ENCODE data around the gene NR2F1-AS1.

The NR2F1-AS1 gene

DNA sequence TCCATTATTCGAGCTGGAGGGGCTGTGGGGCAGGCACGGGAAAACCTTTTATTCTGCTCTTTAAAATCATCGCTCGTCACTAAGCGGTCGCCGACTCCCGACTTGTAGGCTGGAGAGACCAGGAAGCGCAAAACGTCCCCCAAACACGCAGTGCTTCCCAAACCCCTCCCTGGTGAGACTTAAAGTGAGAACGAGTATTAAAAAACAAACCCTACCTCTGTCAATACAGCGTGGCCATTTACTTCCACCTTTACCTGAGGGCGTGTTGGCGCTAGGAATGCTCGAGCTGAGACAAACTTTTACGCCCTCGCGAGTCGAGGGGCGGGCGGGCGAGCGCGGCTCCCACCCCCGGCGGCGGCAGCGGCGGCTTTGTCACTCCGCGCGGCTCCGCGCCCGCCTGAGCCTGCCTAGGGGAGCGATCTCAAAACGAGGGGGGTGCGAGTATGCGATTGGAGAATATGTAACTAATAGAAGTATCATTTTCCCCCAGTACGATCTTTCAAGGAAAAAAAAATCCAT, at the start of gene NR2F1-AS1:
Gene NR2F1-AS1 (minus strand): TSS at position 293 of the 519 bp plus-strand sequence.
- no peak for DNase-seq (ENCODE audit: low read depth)

GRCh38 chr5:93626801-93627200, 45.8 kb upstream of the NR2F1-AS1 start:
- no peak for DNase-seq (ENCODE audit: low read depth)

GRCh38 chr5:93623153-93623552, 42.1 kb upstream of the NR2F1-AS1 start:
- DNase-seq (ENCODE audit: low read depth) = no peak

DNA sequence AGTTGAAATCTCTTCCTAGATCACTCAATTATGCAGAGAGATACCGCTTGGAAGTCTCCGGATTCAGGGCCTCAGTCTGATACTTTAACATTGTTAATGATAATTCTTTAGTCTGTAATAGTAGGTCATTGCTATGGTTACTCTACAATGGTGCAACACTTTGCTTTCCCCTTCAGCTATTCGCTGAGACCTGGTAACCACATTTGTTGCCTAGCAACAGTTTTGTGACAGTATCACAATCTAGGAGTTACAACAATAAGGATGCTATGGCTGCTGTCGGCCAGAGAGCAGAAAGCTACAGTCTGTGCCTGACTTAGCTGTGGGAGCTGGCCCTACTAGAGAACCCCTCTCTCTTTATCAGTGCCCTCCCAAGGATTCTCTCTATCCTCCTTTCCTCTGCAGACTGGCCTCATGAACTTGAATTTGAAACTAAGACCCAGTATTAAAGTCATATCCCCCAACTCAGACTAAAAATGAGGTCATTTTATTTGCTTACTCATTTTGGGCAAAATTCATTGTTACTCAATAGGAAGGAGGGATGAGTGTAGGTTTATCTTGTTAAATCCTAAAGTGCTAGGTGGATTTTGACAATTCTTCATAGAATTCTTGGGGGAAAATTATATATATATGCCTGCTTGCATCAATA, 41.3 kb upstream of the NR2F1-AS1 start:
- DNase-seq (ENCODE audit: low read depth) = no peak

DNA sequence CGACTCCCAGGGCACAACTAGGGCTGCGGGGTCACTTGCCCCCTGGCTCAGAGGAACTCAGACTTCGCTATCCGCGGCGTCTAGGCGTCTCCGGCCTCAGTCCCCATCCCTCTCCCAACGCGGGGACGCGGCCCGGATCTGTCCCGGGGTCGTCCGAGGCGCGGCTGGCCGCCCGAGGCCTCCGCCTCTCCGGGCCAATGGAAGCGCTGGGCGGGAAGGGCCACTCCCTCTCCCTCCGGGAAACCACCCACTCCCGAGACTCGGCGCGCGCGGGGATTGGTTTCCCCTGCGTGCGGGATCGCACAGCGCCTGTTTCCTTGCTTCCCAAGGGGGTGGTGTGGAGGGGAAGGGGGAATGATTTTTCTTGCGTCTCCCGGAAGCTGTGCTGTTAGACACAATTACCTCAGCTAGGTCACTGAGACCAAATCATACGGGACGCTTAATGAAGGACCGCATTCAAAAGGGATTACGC, 40.3 kb upstream of the NR2F1-AS1 start:
- DNase-seq (ENCODE audit: low read depth) = no peak

DNA sequence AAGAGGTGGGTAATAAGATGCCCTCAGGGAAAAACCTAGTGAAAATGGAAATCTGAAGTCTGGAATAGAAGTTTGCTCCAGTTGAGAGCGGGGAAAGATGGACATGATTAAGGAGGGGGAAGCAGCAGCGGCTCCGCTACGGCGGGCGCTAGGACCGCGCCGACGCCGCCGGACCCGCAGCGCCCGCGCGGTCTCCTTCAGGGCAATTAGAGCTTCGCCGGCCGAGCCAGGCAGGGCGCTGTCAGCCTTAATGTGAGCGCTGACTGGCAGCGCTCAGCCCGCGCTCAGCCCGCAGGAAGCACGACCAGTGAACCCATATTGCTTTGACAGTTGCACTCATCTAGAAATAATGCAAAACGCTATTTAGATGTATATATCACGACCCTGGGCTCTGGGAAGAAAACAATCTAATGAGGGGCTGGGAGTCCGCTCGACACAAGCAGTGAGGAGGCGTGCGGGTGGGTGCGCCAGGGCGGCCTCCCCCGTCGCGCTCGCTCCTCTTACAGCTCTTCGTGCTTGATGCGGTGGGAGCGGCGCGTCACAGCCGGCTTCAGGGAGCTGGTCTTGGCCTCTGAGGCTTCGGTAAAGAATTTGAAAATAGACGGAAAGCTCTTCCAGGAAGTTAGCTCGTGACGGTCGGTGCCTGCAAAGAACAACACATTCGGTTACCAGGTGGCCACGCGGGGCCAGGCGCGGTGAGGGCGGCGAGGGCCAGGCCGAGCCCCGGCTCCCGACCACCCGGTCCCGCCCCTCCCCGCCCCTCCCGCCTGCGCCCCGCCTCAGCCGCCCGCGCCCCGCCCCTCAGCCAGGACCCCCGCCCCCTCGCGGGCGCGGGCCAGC, 39.7 kb upstream of the NR2F1-AS1 start:
- DNase-seq (ENCODE audit: low read depth) = no peak

- no peak for DNase-seq (ENCODE audit: low read depth)
Measured at GRCh38 chr5:93616538-93617174, 35.6 kb upstream of the NR2F1-AS1 start.

DNA sequence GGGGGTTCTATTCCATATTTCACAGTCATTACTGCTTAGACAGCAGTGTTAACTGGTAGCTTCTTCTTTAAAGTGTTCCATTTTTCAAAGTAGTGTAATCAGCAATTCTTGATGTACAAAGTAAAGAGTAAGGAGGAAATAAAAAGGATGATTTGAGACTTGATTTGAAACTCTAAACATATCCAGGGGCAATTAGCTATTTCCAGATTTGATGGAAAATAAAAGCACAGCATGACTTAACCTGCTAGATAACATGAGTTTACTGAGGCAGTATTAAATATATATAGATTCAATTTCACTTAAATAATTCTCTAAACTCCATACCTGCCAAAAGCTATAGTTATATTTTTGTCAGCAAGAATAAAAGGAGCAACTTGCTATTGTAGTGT, 31.8 kb upstream of the NR2F1-AS1 start:
- no peak for DNase-seq (ENCODE audit: low read depth)

GRCh38 chr5:93611976-93612854, 31.2 kb upstream of the NR2F1-AS1 start:
- DNase-seq (ENCODE audit: low read depth) = no peak

DNA sequence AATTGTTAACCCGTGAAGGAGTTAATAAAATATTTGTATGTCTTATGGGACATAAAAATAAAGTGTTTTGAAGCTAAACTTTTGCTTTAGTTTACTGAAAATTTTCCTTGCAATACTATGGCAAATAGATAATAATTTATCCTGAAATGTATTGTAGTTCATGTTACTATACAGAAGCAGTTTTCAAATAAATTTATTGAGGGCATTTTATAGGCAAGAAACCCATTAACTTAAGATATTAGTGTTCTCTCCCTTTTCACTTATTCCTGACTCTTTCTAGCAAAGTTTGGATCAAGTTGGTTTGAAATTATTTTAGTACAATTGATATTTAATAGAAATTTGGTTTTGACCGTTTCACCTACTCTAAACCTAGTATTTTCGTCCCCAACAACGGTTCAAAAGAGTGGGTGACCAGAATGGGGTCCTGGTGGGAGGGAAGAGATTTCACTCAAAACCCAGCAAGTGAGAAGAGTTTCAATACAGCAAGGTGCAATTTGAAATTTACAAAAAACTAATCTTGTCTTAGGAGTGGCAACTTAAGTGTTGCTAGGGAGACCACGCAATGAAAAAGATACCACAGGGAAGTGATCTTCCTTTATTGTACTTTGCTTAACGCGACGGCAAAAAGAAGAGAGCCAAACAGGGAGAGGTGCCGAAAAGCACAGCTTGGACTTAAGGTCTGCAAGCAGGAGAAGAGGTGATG, 30.4 kb upstream of the NR2F1-AS1 start:
- no peak for DNase-seq (ENCODE audit: low read depth)

- no peak for DNase-seq (ENCODE audit: low read depth)
Measured at GRCh38 chr5:93610581-93611272, 29.7 kb upstream of the NR2F1-AS1 start.

DNA sequence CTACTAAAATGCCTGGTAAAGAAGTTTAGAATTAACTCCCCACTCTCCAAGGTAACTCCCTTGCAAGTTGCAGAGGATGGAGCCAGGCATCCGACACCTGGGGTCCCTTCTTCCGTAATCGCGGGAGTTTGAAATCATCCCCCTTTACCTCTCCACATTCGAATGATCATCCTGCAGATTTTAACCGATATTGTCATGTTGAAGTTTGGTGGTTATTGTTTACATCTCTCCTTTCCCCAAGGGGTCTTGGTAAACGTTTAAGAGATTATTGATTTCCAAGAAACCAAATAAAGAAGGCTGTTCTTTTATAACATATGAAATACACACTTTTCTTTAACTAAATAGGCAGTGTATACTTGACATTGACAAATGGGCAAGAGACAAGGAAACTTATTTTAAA, 28.7 kb upstream of the NR2F1-AS1 start:
- DNase-seq (ENCODE audit: low read depth) = no peak

DNA sequence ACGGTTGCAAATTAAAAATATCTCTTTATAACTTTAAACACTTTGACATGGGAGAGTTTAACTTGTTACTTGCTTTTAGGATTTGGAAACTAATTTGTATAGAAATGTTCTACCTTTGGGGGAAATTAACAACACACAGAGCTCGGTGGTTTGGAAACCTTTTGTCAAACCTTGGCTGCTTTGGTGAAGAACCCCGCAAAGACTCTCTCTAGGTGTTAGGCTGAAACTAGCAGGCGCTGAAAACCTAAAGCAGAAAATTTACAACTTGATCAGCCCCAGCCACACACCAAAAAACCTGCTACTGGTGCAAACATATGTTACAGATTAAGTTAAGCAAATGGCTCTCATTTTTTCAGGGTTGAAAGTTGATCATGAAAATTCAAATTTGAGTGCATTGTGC, 27.8 kb upstream of the NR2F1-AS1 start:
- DNase-seq (ENCODE audit: low read depth) = no peak

DNA sequence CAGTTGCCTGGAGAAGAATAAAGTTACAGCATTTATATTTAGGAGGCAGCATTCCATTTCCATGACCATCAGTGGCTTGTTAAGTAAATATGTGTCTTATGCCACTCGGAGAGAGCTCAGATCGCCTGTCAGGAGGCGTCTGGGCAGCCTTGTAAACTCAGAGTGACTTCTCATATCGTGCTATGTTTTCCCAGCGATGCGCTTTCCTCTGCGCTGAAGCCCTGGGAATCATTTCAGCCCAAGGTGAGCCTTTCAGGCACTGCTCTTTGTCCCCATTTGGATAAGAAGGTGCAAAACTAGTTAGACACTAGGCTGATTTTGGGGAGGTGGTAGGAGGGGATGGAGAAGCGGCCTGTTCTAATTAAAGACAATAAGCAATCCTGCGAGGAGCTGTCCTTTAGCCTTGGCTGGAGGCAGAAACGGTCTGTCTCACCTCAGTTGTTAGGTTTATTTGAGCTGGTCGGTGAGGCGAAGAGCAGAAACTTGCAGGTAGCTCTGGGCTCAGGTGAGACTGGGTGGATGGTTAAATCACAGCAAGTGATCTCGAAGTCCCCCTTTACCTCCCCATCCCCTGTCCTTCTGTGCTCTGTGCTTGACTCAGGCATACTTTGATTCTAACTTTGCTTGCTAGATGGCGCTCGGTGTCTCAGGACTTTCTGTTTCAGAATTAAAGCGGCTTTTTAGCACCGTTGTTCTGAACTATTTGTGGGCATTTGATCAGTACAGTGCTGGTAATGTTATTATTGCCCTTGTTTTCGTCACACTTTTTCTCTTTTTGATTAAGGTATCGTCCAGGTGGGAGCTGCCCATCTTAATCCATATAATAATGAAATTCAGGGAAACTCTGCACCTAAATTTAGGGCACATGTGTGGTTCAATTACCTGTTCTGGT, 26.6 kb upstream of the NR2F1-AS1 start:
- no peak for DNase-seq (ENCODE audit: low read depth)

GRCh38 chr5:93606382-93606752, 25.3 kb upstream of the NR2F1-AS1 start:
- no peak for DNase-seq (ENCODE audit: low read depth)

GRCh38 chr5:93604644-93605515, 23.9 kb upstream of the NR2F1-AS1 start:
- DNase-seq (ENCODE audit: low read depth) = no peak

GRCh38 chr5:93603793-93604643, 23.0 kb upstream of the NR2F1-AS1 start:
- no peak for DNase-seq (ENCODE audit: low read depth)

Data from stimulated activated CD8-positive, alpha-beta memory T cell treated with anti-CD3 and anti-CD28 coated beads, Interleukin-15, amount 100 ng/mL, for 1 hour (primary cell).